ENCODE data around the gene DHCR24.

- no peak for TF ChIP-seq POLR2A (IDR thresholded peaks at IDR 0.05; ENCODE audit: low read length)
- no peak for TF ChIP-seq GATA1 (IDR thresholded peaks at IDR 0.05; ENCODE audit: low read depth, low read length)
Measured at GRCh38 chr1:54854381-54855020, 32.5 kb downstream of the DHCR24 start.

Data from erythroblast (primary cell).